Epithelial cell of esophagus (primary cell): Measurements from ENCODE around the gene TANC1.

Source experiments
- DNase-seq: peaks from one replicate; pipeline ENCODE4 v3.0.0; 2010; ENCODE audit warnings: low read depth
- H3K4me3 ChIP-seq: 2 replicates; pipeline ENCODE4 v1.5.1; 2011; ENCODE audit warnings: mild to moderate bottlenecking, low read length, control low read depth
- CTCF ChIP-seq: IDR thresholded peaks from 2 replicates; pipeline ENCODE4 v1.5.1; 2011; ENCODE audit warnings: low read depth, mild to moderate bottlenecking, low read length, control low read depth, inconsistent platforms; ENCODE audit not compliant: insufficient read depth; ENCODE audit errors: missing control alignments

Gene TANC1

GRCh38 chr2:158975271-158975921, 7.0 kb downstream of the TANC1 start:
- H3K4me3 ChIP-seq, result no peak overlapping the region
- no peak for TF ChIP-seq CTCF
- peak; percentile 18 for DNase-seq

DNA sequence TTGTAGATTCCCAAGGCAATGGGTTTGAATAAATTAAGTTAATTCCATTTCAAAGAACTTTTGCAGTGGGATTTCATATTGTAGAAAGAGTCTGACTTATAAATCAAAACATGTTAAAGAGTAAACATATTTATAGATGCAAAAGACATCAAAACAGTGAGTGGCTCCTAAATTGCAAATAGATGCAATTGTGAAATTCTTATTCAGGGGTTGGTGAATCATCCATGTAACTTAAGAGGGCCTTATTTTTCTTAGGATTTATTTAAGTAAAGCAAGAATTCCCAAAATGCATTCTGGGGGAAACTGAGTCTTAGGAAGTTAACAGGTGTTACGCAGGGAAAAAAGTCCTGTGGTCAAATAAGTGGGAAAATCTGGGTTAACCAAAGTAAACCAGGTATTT, 11.3 kb downstream of the TANC1 start:
- DNase-seq, result peak; percentile 40
- no peak for TF ChIP-seq CTCF
- H3K4me3 ChIP-seq, result no peak overlapping the region

GRCh38 chr2:158984604-158985135, 16.2 kb downstream of the TANC1 start:
- peak; percentile 23 for DNase-seq
- no peak overlapping the region for H3K4me3 ChIP-seq
- TF ChIP-seq CTCF, result no peak

DNA sequence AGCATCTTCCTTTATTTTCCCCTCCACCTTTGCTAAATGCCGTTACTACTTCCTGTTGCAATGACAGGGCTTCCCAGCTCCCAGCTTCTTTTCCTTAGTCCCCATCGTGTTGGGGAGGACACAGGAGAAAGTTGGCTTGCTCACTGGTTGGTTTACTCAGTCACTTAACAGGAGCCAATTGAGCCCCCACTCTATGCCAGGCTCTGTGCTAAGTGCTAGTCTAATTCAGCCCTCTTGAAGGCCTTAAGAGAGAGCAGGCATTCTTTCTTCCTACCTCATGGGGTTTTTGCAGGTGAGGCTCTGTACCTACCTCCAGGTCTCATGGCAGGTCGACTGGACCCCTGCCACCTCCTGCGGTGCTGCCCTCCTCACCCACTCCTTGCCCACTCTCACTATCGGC, 20.1 kb downstream of the TANC1 start:
- no peak overlapping the region for H3K4me3 ChIP-seq
- DNase-seq, result no peak

GRCh38 chr2:158989165-158989564, 20.7 kb downstream of the TANC1 start:
- DNase-seq, result no peak
- TF ChIP-seq CTCF, result no peak
- no peak overlapping the region for H3K4me3 ChIP-seq

More for the DNA sequence above, 20.1 kb downstream of the TANC1 start:
- no peak for TF ChIP-seq CTCF

DNA sequence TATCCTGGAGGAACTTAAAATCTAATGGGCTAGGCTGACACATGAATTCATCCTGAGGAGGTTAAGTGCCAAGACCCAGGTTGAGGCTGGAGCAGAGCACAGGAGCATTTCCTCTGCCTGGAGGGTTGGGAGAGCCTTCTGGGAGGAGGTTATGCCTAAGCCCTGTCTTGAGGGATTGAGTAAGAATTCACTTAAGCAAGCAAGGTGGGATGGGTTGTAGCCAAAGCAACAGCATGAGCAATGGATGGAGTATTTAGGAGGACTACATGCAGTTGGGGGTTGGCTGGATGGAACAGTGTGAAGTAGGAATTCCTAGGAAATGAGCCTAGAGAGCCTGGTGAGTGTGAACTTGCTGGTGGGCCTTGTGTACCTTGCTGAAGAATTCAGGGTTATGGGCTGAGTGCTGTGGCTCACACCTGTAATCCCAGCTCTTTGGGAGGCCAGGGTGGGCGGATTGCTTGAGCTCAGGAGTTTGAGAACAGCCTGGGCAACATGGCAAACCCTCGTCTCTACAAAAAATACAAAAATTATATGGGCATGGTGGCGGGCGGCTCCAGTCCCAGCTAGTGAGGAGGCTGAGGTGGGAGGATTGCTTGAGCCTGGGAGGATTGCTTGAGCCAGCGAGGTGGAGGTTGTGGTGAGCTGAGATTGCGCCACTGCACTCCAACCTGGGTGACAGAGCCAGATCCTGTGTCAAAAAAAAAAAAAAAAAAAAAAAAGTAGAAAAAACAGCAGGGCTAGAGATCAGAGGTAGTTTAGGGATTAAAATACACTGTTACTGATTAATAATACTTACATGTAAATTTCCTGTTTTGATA, 22.2 kb downstream of the TANC1 start:
- H3K4me3 ChIP-seq, result no peak overlapping the region
- no peak for TF ChIP-seq CTCF
- peak; percentile 99 for DNase-seq
